HG03575 (cell line): ENCODE measurements around the gene NALCN.

ENCODE experiments used
- ATAC-seq: cut with Tn5 transposase; IDR thresholded peaks from one replicate; pipeline ENCODE4 v1.9.1; 2021; ENCODE audit not compliant: unreplicated experiment, insufficient number of reproducible peaks, low FRiP score; ENCODE audit errors: extremely low read depth

The NALCN gene

GRCh38 chr13:101155920-101156319, 260.4 kb downstream of the NALCN start:
- ATAC-seq, result no peak

GRCh38 chr13:101152184-101152583, 264.1 kb downstream of the NALCN start:
- ATAC-seq, result no peak

GRCh38 chr13:101150998-101151397, 265.3 kb downstream of the NALCN start:
- no peak for ATAC-seq

- ATAC-seq, result no peak
Observed at GRCh38 chr13:101149735-101150384, 266.4 kb downstream of the NALCN start.

- ATAC-seq, result no peak
Observed at GRCh38 chr13:101146101-101146898, 270.0 kb downstream of the NALCN start.

GRCh38 chr13:101144808-101145419, 271.4 kb downstream of the NALCN start:
- peak; percentile 59 for ATAC-seq

GRCh38 chr13:101140936-101141335, 275.4 kb downstream of the NALCN start:
- ATAC-seq, result no peak

GRCh38 chr13:101140087-101140770, 276.1 kb downstream of the NALCN start:
- no peak for ATAC-seq

GRCh38 chr13:101139081-101139480, 277.2 kb downstream of the NALCN start:
- ATAC-seq, result no peak

GRCh38 chr13:101127741-101128353, 288.5 kb downstream of the NALCN start:
- ATAC-seq, result no peak

GRCh38 chr13:101123028-101123427, 293.3 kb downstream of the NALCN start:
- no peak for ATAC-seq

- ATAC-seq, result no peak
Observed at GRCh38 chr13:101121608-101122007, 294.7 kb downstream of the NALCN start.

- ATAC-seq, result no peak
Observed at GRCh38 chr13:101120007-101120406, 296.3 kb downstream of the NALCN start.

- ATAC-seq, result no peak
Observed at GRCh38 chr13:101116826-101117225, 299.5 kb downstream of the NALCN start.

- ATAC-seq, result no peak
Observed at GRCh38 chr13:101116341-101116740, 300.0 kb downstream of the NALCN start.

GRCh38 chr13:101115762-101116171, 300.5 kb downstream of the NALCN start:
- no peak for ATAC-seq

- ATAC-seq, result no peak
Observed at GRCh38 chr13:101111894-101112293, 304.4 kb downstream of the NALCN start.

- no peak for ATAC-seq
Observed at GRCh38 chr13:101109005-101109404, 307.3 kb downstream of the NALCN start.

- ATAC-seq, result no peak
Observed at GRCh38 chr13:101098873-101099272, 317.4 kb downstream of the NALCN start.
